Activated CD4-positive, alpha-beta T cell treated with anti-CD3 and anti-CD28 coated beads, Interleukin-2, amount 50 U/mL, for 4 hours (primary cell): Measurements from ENCODE around the gene ACCSL.

ENCODE experiments used
- DNase-seq, 2 experiments: peaks; one replicate each; pipeline ENCODE4 v3.0.0-alpha.2; 2020

The ACCSL gene

DNA sequence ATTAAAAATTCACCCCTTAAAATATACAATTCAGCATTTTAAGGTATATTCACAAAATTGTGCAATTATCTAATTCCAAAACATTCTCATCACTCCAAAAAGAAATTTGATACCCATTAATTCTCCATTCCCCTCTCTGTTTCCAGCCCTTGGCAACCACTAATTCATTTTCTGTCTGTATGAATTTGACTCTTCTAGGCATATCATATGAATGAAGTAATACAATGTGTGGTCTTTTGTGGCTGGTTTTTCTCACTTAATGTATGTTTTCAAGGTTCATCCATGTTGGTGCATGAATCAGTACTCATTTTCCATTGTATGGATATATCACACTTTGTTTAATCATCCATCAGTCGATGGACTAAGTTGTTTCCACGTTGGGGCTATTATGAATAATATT is 29.0 kb upstream of the ACCSL start:
- DNase-seq = no peak

DNA sequence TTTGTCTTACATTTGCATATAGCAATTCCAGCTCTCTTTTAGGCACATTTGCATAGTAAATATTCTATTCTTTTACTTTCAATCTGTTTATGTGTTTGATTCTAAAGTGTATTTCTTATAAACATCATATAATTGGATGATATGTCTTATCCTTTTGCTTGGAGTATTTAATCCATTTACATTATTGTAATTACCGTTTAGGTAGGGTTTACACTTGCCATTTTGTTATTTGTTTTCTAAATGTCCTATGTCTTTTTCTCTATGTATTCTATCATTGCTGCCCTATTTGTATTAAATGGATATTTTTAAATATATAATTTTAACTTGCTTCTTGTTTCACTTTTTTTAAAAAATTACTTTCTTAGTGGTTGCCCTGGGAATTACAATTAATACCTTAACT is 22.8 kb upstream of the ACCSL start:
- no peak for DNase-seq

DNA sequence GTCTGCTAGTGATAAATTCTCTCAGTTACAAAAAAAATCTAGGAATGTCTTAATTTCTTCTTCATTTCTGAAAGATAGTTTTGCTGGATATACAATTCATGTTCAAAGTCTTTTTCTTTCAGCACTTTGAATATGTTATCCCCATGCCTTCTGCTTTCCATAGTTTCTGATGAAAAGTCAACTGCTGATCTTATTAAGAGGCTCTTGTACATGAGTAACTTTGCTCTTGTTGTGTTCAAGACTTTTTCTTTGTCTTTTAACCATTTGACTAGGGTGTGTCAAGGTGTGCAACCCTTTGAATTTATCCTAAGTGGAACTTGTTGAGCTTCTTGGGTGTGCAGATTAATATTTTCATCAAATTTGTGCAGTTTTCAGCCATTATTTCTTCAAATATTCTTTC is 22.1 kb upstream of the ACCSL start:
- DNase-seq = no peak

DNA sequence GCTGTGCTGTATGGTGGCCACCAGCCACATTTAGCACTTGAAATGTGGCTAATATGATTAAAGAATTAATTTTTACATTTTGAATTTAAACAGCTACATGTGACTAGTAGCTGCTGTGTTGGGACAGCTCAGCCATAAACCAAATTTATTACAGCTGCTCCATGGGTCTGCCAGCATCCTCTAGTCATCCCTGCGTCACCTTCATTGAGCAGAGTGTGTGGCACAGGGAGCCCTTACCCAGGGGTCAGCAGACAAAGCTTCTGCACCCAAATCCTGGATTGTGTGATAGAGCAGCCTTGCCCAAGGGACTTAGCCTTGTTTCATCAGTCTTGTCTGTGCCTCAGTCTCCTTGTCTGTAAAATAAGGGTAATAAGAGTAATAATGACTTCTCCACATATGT is 19.4 kb upstream of the ACCSL start:
- no peak for DNase-seq

DNA sequence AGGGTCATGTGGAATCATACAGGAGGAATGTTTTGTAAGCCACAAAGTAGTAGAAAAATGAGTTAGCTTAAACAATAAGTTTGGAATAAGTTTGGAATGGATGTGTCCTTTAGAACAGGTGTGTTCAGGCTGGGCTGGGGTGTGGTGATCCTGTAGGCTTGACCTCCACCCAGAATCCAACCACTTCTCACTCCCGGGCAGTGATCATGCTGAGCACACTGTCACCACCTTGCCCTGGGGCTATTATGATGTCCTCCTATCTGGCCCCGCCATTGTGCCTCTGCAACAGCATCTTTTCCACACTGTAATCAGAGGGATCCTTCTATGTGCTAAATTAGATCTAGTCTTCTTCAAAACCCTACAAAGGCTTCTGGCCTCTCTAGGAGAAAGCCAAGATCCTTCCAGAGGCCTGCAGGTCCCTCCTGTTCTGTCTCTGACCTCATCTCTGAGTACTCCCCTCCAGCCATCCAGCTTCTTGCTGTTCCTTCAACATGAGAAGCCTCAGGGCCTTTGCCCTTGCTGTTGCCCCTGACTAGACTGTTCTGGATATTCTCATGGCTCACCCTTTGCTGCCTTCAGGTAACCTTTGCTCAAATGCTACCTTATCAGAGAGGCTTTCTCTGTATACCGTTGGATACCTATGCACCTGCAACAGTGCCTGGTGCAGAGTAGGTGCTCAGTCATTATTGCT is 18.8 kb upstream of the ACCSL start:
- no peak for DNase-seq

DNA sequence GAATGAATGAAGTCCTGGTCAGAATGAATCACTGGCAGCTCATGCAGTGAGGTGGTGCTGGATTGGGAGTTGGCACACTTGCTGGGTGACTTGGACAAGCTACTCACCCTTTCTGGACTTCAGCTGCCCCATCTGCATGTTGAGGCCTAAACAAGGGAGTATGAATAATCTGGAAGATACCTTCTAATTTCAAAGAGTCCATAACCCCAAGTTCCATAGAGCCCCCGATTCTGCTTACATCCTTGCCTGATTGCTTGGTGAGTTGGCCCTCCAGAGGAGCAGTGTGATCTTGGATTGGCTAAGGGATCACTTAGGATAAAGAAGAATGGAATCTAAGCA is 18.3 kb upstream of the ACCSL start:
- no peak for DNase-seq

DNA sequence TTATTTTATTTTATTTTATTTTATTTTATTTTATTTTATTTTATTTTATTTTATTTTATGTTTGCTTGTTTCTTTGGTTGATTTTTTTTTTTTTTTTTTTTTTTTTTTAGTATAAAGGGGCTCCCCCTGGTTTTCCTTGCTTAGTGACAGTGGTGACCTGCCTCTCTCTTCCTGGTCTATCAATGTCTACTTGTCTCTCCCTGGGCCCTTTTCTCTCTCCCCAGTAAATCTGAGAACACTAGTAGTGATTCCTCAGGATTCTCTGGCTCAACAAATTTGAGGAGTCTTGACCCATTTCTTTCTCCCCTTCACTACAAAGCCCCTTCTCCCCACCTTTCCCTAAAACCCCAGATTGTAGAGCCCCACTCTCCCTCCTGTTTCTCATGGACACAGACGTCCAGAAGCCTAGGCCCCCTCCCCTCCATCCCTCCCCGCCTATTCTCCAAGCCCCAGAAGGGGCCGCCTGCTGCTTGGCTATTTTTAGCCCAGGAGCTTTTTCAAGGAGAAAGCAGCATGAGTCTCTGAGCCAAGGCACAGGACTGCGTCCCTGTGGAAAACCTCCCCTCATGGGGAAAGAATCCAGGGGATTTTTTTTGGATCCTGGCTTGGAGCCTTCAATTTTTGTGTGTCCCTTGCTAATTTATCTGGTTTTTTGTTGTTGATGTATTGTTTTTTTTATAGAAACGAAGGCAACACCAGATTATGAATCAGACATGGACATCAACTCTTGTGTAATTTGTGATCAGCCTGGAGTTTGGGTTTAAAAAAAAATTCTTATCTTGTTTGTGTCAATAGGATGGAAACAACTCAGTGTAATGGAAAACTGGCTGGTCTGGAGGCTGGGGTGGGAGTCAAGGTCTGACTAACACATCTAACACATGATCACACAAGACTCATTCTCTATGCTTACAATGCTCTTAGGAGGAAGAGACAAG is 17.5 kb upstream of the ACCSL start:
- no peak for DNase-seq

DNA sequence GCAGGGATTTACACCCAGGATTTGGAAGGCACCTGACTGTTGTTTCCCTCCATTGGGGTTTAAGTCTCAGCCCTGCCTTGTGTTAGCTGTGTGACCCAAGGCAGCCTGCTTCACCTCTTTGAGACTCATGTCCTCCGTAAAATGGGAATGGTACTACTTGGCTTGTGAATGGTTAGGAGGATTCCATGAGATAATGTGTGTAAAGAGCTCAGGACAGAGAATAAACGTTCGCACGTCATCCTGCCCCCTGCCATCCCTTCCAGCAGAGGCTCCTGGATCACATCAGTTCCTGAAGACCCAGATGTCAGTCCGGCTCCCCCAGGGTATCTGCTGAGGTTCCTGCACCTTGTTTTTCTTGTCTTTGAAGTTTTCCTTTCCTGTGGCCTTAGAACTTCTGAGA is 16.8 kb upstream of the ACCSL start:
- DNase-seq = no peak

DNA sequence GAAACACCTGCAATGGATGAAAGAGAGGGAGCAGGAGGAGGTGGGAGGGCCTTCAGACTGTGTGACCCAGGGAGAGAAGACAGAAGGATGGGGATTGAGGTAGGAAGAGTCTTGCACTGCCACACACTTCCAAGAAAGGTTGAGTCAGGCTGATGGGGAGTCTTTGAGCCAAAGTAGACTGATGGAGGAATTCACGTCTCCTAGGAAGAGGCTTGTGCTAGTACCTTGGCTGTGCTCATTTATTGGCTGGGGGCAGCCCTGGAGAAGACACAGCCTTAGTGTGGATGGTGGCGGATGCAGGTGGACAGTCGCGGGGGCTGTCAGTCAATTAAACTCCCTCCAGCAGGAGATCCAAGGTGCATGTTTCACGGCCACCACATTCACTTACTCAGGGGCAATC is 16.2 kb upstream of the ACCSL start:
- no peak for DNase-seq

DNA sequence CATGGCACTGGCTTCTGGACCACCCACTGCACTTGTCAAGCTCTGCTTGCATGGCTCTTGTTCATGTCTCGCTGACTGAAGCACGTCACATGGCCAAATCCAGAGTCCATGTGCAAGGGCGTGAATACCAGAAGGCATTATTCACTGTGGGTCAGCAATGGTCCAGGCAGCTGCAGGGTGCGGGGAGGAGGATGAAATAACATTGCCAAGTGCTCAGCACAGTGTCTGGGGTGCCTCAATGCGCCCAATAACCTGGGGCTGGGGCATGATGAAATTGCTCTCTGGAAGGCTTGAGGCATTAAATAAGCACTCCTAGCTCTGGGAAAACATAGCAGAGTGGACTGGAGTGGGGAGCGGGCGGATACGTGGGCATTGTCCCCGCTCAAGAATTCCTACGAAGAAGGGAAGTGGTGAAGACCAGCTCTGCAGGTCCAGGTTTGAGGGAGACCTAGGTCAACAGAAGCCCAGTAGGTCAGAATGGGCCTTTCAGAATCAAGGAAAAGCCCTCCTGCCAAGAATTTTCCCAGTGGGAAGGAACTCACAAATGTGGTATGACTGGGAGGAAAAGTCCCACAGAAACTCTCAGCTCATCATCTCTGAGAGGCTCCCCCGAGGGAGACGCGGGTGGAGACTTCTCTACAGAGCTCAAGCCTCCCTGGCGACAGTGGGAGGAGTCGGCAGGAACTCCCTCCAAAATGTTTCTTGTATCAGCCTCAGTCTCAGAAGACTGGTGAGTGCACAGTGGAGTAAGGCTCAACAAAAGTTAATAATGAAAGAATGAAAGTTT is 15.3 kb upstream of the ACCSL start:
- no peak for DNase-seq

DNA sequence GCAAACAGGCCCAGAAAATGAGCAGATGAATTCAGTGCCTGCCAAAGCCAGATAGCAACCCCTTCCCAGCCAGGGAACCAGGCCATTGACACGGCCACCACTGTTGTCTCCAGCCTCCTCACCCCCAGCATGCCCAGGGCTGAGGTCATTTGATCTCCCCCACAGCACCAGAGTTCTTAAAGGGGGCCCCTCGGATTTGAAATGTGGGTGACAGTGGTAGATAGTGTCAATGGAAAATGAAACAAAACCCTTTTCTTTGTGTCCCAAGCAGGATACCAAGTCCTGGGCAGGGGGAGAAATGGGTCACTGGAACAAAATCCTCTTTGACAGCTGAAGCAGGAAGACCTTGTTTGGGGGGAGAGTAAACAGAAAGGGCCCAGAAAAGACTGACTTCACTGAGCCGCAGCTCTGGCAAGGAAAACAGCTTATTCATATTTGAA is 14.3 kb upstream of the ACCSL start:
- no peak for DNase-seq

DNA sequence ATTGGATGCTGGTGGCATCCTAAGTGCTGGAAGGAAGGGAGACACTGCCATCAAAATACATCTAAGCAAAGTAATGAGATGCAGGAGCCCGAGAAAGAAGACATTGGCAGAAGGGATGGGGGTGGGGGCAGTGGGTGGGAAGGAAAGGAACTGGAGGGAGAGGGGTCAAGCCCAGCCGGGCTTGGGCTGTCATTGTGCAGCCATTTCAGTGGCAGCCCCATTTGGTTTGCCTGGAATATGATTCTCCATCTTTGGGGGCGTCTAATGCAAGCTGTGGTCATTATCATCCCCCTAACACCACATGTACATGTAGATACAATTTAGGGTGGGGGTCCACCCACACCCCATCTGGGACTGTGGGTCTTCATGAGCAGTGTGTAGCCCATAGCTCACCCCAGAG is 13.9 kb upstream of the ACCSL start:
- DNase-seq = no peak

DNA sequence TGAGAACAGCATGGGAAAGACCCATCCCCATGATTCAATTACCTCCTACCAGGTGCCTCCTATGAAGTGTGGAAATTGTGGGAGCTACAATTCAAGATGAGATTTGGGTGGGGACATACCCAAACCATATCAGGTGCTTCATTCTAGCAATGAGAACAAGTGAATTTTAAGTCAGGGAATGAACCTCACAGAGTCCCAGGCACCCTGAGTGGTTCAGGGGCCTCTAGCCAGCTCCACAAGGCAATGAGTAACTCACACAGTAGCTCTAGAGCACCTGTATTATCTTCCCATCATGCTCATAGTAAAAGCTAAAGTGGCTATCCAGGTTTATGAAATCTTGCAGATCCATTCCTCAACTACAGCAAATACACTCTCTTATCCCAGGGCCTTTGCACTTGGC is 13.1 kb upstream of the ACCSL start:
- DNase-seq = no peak

DNA sequence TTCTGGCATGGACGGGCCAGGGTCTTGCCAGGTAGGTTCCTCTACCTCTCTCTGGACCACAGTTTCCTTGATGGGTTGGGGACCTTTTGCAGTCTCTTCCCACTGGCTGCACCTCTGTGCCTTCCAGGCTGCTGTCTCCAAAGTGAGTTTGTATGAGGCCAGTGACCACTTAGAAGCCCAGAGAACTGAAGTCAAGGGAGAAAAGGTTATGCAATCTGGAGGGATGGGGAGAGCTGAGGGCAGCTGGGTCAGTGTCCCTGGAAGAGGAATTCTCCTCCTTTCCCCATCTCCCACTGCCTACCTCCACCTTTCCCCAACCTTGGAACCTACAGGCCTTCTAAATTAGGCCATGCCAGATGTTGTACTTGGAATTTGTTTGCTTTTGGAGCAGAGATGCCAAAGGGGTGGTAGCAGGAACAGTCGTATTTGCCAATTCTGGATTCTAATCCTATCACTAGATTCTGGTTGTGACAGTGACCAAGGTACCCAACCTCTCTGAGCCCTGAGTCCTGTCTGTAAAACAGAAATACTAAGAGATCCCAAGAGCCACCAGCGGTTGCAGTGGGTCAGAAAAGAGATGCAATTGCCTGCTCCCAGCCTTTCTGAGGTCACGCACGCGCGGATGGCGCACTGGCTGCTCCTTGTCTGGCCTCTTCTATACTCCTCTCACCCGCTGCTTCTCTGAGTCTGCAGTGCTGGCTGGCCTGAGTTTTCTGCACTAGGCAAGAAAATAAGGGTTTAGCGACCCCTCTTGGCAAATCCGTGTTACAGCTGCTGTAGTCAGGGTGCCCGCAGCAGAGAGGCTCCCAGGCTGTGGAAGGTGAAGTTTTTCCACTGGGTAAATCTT is 10.7 kb upstream of the ACCSL start:
- no peak for DNase-seq

DNA sequence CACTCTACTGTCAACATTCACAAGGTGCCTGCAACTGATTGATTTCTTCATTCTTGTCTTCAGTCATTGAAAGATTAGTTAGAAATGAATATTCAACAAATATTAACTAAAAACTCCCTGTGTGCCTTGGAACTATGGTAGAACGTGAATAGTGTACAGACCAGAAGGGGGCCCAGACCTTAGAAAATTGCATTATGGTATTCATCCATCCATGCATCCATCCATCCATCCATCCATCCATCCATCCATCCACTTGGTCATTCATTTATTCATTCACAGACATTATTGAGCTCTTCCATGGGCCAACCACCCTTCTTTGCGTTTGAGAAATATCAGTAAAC is 10.2 kb upstream of the ACCSL start:
- DNase-seq = no peak

DNA sequence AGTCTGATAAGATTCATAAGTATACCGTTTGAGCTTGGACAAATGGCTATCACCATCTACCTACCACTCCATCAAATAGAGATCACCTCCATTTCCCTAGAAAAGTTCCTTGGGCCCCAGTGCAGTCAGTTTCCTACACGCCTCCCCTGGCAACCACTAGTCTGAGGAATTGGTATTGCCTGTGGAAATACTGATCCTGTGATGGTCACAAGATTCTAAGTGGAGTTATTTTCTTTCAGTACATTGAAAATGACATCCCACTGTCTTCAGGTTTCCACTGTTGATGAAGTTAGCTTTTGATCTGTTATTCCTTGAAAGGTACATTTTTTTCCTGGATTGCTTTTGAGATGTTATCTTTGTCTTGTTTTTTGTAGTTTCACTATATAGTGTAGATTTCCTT is 4.6 kb upstream of the ACCSL start:
- DNase-seq = no peak

DNA sequence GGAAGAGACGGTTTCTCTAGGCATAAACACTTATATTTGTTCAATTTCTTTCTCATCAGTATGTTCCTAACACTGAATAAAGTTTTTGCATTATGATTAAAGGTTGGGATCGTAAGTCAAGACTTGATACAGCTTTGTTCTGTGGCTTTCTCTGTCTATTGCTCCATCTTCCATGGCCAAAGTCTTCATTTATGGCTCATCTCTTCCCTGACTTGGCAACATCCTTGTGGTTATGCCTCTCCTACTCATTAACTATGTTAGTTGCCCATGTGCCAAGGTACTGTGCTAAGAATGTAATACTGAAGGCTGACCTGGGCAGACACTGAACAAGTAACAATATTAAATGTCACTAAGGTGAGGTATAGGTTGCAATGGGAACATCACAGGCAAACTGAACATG is 1.6 kb upstream of the ACCSL start:
- no peak for DNase-seq

DNA sequence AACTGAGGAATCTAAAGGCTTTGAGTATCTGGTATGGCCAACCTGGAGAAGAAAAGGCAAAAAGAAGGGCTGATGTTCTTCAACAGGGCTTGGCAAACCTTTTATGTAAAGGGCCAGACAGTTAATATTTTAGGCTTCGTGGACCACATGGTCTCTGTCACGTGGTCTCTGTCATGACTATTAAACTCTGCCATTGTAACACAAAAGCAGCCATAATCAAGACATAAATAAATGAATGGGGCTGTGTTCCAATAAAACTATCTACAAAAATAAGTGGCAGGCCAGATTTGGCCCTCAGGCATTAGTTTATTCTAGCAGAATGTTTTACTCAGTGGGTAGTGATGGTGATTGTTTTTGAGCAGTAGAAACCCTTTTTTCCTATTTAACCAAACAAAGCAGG is 483 bp upstream of the ACCSL start:
- no peak for DNase-seq

DNA sequence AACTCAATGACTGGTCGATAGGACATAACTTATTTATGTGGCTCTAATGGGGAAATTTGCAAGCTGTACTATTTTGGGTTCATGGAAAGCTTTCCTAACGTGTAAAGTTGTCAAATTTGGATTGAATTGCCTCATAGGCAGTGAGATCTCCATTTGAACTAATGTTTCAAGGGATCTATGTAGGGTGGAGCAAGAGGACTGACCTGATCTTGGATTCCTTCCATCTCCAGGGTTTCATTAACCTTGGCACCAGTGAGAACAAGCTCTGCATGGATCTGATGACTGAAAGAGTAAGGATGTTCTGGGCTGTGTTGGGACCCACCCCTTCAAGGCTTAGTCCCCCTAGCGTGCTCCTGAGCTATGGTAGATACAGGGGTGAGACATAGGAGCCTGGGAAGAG is 2.1 kb downstream of the ACCSL start:
- no peak for DNase-seq

DNA sequence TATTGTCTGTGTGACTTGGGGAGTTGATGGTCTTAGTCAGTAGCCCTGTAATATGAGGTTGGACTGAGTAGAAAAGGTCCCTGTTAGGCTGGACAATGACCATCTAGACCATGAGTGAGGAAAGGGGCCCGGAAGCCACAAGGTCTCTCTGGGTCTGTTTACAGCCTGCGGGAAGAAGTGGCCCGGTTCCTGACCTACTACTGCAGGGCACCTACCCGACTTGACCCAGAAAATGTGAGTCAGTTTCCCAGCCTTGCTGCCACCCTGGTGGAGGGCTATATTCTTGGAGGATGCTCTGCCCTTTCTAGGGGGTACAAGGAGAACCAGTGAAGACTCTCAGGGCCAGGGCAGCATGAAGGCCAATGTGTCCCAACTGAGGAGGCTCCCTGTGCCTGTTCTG is 3.4 kb downstream of the ACCSL start:
- no peak for DNase-seq

DNA sequence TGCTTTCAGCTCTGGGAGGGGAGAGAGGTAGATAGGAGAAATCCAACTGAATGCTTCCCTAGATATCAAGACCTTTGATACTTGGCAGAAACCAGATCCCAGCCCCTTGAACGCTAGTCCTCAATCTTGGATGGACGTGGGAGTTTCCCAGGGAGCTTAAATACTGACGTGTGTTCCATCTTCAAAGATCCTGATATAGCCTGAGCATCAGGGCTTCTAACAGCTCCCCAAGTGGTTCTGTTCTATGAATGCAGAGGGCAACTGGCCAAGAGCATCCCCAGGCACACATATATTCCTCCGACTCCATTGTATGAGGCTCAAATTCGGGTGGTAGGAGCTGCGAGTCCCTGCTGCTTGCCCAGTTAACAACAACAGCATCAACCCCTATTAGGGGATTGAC is 9.6 kb downstream of the ACCSL start:
- DNase-seq = no peak

DNA sequence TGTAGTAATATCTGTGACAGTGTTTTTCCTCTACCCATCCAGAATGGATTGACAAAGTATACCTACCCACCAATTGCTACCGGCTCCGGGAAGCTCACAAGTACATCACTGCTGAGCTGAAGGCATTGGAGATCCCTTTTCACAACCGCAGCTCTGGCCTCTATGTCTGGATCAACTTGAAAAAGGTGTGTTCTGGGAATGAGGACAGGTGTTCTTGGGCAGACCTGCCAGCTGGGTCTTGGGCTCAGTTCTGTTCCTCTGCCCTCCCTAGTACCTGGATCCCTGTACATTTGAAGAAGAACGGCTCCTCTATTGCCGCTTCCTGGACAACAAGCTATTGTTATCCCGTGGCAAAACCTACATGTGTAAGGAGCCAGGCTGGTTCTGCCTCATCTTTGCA is 10.5 kb downstream of the ACCSL start:
- DNase-seq = no peak

DNA sequence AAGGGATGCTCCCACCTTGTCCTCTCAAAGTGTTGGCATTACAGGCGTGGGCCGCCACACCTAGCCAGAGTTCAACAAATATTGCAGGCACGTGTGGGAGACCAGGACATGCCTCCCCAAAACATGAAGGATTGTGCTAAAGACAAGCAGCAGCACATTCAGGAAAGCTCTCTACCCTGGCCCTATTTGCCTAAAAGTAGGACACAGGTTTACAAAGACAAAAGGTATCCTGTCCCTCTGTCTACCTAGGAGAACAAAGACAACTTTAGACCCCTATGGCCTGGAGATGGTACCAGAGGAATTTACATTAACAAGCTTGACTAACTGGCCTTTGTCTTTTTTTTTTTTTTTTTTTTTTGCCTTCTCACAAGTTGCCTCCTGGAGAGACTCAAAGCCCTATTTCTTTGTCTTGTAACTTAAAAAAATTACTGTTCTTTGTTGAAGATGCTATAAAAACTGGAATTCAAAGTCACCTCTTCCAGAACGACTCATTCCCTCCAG is 17.4 kb downstream of the ACCSL start:
- DNase-seq = no peak
